ENCODE measurements around the gene AEBP1.

Gene AEBP1

DNA sequence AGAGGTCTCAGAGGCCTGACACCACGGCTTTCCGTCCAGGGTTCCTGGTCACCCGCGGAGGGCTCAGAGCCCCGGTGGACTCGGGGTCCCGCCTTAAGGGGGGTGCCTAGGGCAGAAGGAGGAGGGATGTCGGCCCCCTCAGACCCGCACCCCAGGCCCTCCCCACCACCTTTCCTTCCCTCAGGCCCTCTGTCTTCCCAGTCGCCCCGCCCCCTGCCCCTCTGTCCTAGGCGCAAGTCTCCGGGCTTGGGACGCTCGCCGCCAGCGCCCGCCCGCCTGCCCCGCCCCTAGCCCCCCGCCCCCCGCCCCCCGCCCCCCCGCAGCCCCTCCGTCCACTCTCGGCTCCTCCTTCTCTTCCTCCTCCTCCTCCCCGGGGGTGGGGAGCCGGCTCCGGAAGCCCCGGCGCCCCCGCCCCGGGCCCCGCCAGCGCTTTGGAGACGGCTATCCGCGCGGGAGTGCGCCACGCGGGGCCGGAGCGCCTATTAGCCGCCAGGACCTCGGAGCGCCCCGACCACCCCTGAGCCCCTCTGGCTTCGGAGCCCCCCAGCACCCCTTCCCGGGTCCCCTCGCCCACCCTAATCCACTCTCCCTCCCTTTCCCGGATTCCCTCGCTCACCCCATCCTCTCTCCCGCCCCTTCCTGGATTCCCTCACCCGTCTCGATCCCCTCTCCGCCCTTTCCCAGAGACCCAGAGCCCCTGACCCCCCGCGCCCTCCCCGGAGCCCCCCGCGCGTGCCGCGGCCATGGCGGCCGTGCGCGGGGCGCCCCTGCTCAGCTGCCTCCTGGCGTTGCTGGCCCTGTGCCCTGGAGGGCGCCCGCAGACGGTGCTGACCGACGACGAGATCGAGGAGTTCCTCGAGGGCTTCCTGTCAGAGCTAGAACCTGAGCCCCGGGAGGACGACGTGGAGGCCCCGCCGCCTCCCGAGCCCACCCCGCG, at the start of gene AEBP1:
Gene AEBP1, plus strand, starts transcription at position 423 of the 937 bp plus-strand sequence. Its CDS starts 321 bp downstream, at position 744.
- DNase-seq (ENCODE audit: low spot score), result peak; percentile 37

DNA sequence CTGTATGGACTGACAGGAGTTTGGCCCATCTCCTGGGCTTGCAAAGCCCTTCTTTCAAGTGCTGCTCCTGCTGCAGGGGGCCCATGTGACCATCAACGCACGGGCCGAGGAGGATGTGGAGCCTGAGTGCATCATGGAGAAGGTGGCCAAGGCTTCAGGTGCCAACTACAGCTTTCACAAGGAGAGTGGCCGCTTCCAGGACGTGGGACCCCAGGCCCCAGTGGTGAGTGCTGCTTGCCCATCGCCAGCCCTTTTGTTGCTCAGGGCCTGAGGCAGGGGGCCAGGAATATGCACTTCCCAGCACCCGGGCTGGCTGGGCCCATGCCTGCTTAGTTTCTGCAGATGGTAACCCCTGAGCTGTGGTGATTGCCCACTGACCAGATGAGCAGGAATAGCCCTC, 47.5 kb upstream of the AEBP1 start:
- DNase-seq (ENCODE audit: low spot score), result no peak

DNA sequence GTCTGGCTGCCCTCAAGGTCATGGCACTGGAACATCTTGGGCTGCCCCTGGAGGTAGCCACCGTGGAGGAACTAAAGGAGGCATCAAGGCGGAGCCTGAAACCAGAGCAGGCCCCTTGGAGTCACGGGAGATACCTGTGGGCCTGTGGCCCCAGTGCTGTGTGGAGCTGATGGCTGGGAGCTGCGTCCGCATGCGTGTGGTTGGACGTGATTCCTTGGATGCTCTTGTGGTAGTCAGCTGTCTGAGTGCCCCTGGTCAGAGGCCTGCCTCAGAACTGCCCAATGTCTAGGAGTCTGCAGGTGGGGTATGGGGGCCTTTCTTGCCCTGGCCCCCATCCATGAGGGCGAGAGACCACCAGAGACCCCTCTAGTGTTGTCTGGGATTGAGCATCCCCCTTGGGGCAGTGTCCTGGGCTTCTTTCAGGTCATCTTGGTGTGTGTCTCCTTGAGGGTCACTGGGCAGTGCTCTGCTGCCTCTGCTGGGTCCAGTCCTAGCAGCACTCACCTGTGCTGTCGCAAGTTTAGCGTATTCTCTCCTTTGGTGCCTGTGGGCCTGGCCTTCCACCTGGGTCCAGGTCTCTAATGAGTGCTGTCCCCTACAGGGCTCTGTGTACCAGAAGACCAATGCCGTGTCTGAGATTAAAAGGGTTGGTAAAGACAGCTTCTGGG, 46.8 kb upstream of the AEBP1 start:
- DNase-seq (ENCODE audit: low spot score), result no peak

DNA sequence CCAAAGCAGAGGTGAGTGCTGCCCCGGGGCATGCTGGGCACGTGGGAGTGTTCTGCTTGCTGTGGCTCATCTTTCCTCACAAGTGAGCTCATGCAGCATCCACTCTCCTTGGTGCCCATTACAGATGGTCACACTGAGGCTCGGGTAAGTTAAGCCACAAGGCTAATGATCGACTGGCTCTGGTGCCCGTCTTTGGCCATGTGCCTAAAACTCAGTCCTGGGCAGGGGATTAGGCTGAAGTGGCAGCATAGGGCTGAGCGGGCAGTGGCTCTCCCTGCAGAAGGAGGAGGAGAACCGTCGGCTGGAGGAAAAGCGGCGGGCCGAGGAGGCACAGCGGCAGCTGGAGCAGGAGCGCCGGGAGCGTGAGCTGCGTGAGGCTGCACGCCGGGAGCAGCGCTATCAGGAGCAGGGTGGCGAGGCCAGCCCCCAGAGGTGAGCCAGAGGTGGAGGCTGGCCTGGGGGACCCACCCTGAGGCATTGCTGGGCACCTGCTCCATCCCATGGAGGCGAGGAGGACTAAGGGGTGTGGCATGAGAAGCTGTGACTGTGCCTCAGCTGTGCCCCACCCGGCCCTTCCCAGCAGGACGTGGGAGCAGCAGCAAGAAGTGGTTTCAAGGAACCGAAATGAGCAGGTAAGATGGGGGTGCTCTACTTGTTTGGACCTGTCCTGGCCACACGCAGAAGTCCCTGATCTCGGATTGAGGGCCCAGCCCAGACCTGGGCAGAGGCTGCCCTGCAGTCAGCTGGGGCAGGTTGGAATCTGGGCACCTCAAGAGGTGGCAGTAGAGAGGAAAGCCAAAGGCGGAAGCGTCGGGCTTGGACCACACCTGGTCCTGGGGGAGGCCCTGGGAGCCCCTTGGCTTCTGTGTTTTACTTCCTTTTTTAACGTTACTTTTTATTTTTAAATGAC, 46.0 kb upstream of the AEBP1 start:
- no peak for DNase-seq (ENCODE audit: low spot score)

DNA sequence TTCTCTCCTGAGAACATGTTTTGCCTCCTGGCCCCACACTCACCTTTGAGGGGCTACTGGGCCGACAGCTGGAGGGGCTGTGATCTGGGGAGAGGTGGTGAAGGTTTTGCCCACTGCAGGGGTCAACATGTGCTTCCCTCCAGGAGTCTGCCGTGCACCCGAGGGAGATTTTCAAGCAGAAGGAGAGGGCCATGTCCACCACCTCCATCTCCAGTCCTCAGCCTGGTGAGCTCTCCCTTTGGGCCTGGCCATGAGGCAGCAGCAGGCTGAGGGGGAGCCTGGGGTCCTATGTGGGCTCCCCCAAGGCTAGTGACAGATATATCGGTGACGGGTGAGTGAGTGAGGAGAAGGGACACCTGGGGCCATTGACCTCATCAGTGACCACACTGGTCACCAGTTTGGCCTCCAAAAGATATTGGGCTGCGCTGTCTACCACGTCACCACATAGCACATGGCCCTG, 45.4 kb upstream of the AEBP1 start:
- no peak for DNase-seq (ENCODE audit: low spot score)

DNA sequence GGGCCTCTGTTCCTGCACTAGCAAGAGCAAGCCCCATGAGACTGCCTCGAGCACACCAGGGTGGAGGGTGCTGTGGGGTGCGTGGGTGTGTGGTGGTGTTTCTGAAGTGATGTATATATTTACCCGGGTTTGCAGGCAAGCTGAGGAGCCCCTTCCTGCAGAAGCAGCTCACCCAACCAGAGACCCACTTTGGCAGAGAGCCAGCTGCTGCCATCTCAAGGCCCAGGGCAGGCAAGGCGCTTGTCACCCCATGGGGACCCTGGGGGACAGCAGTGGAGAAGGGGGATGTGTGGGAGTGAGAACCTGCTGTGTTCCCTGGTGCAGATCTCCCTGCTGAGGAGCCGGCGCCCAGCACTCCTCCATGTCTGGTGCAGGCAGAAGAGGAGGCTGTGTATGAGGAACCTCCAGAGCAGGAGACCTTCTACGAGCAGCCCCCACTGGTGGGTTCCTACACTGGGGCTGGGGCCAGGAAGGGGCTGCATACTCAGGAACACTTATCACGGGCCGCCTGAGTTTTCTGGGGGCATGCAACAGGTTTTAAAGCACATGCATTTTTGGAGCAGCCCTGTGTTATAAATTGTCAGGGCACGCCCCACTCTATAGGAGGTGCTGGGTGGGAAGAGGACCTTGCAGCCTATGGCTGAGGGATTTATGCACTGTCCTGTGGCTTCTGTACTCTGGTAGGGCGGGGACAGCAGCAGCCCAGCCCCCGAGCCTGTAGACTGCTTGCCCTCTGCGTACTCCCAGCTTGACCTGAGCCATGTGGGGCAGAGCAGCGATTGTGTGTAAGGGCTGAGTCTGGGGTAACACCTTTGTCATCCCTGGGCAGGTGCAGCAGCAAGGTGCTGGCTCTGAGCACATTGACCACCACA, 44.7 kb upstream of the AEBP1 start:
- no peak for DNase-seq (ENCODE audit: low spot score)

DNA sequence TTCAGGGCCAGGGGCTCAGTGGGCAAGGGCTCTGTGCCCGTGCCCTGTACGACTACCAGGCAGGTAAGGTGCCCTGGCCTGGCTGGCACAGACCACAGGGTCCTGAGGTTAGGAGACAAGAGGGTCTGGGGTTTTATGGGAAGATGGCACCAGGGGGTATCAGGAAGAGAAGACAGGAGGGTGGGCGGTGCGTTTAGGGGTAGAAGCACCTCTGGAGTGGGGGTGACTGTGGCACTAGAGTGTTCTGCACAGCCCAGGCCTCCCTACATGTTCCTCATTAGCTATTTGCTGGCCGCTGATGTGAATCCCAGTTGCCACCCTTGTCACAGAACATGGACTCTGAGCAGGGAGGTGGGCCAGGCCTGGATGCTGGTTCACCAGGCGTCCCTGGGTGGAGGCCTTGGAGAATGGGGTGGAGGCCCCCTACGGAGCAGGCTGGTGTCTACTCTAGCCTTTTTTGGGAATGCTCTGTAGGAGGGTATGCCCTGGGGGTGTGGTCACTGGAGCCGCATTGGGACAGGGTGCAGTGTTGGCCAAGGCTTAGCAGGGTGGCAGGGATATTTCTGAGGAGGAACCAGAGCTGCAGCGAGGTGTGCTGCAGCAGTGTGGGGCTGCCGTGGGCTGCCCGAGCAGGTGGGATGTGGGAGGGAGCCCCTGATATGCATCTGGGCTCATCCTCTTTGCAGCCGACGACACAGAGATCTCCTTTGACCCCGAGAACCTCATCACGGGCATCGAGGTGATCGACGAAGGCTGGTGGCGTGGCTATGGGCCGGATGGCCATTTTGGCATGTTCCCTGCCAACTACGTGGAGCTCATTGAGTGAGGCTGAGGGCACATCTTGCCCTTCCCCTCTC, 43.8 kb upstream of the AEBP1 start:
- no peak for DNase-seq (ENCODE audit: low spot score)

DNA sequence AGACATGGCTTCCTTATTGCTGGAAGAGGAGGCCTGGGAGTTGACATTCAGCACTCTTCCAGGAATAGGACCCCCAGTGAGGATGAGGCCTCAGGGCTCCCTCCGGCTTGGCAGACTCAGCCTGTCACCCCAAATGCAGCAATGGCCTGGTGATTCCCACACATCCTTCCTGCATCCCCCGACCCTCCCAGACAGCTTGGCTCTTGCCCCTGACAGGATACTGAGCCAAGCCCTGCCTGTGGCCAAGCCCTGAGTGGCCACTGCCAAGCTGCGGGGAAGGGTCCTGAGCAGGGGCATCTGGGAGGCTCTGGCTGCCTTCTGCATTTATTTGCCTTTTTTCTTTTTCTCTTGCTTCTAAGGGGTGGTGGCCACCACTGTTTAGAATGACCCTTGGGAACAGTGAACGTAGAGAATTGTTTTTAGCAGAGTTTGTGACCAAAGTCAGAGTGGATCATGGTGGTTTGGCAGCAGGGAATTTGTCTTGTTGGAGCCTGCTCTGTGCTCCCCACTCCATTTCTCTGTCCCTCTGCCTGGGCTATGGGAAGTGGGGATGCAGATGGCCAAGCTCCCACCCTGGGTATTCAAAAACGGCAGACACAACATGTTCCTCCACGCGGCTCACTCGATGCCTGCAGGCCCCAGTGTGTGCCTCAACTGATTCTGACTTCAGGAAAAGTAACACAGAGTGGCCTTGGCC, 43.0 kb upstream of the AEBP1 start:
- no peak for DNase-seq (ENCODE audit: low spot score)

DNA sequence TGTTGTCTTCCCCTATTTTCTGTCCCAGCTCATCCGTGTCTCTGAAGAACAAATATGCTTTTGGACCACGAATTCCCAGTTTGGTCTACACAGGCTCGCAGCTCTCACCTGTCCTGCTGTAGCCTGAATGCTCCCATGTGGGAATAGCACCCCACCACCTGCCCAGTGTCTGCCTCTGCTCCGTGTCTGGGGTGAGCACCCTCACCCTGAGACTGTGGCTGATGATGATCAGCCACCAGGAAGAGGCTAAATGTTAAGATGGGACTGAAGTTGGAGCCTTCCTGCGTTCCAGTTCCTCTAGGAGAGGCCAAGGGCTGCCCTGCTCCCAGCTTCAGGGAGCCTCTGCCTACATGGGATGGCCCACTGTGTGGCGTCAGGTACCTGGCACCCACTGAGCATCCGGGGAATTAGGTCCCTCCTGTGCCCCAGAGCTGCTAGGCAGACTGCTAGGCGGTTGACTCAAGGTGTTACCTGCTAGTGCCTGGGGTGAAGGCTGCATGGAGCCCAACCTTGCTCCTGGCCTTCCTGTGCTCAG, 42.4 kb upstream of the AEBP1 start:
- DNase-seq (ENCODE audit: low spot score), result no peak

DNA sequence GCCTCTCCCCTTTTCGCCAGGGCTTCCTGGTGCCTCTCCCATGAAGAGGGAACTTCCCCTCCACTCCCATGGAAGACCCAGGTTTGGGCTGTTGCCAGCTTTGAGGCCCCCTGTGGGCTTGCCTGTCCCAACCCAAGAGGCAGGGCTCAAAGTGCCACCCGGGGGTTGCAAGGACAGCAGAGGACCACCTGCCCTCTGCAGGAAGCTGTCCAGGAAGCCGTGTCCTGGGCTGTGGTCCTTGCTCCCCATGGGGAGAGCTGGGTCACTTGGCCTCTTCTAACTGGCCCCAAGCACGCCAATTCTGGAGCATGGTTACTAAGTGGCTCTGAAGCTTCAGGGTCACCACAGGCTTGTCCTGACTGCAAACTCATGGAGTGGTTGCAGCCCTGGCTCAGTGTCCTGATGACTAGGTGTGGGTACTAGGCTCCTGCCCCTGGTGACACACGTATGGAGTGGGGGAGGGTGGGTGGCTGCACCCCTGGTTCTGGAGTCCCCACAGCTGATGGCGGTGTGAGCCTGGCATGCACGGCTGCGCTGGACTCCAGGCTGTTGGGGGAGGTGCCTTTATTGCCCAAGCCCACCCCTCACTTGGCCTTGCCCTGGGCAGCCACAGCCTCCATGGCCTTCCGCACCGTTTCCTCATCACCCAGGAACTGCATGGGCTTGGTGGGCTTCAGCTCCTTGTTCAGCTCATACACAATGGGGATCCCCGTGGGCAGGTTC, 41.8 kb upstream of the AEBP1 start:
- no peak for DNase-seq (ENCODE audit: low spot score)

DNA sequence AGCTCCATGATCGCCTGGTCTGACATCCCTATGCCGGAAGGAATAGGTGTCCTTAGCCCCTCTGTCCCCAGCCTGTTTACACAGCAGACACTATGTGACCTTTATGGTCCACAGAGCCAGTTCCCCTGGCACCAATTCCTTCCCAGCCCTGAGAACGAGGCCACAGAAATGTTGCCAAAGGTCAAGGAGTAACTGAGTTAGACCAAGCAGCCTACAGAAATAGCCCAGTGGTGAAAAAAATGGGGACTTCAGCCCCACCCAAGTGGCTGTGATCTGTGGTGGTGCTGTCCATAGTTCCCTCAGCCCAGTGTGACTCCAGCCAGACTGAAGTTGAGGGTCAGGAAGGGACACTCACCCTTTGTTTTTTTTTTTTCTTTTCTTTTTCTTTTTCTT, 41.2 kb upstream of the AEBP1 start:
- DNase-seq (ENCODE audit: low spot score), result no peak

DNA sequence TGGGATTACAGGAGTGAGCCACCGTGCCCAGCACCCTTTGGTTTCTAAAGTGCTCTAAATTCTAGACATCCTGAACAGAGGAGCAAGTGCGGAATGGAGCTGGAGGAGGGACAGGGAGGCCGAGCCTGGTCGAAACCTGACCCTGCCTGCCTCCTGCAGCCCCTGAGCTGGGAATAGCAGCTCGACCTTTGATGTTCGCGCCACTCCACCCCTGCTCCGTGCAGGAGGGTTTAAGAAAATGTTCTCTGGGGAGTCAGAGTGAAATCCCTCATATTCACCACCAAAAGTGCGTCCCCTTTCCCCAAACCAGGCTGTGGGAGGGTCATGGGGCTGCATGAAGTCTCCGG, 40.6 kb upstream of the AEBP1 start:
- no peak for DNase-seq (ENCODE audit: low spot score)

DNA sequence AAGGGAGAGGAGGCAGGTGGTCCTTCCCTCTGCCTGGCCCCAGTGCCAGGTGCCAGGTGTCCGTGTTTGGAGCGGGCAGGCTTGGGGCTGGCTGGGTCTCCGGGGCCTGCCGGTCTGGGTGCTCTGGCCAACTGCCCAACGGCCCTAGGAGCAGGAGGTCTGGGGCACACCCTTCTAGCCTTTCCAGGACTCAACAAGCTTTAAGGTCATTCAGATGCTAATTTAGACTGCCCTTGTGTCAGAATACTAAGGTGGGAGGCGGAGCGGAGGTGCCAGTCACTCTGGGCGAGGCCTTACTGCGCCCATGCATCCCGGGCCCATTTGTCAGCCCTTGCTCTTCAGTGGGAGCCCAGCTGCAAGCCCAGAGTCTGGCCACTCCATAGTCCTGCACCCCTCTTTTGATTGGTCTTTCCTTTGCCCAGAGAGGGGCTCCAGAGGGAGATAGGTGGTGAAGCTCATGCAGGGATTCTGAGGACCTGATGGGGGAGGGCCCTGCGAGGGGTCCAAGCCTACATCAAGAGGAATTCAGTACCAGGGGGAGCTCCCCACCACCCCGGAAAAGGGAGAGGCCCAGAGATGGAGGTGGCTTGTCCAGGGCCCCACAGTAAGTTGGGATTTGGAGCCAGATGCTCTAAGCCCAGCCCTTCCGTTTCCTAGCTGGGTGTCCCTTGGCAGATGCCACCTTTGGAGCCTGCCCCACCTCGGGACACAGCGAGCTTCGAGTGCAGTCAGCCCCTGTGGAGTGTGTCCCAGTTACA, 40.1 kb upstream of the AEBP1 start:
- DNase-seq (ENCODE audit: low spot score), result no peak

DNA sequence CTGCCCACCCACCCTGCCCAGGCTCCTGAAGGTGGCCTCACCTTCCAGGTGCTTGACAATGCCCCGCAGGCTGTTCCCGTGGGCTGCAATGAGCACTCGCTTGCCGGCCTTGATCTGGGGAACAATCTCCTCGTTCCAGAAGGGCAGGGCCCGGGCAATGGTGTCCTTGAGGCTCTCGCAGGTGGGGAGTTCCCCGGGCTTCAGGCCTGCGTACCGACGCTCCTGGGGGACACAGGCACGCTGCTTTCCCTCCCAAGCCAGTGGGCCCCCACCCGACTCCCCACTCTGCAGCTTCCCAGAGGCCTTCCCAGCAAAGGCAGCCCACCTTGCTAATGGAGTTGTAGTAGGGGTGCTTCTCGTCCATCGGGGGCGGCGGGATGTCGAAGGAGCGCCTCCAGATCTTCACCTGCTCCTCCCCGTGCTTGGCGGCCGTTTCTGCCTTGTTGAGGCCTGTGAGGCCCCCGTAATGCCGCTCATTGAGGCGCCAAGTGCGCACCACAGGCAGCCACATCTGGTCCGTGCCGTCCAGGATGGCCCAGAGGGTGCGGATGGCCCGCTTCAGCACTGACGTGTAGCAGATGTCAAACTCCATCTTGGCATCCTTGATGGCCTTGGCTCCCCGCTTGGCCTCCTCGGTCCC, 39.2 kb upstream of the AEBP1 start:
- no peak for DNase-seq (ENCODE audit: low spot score)

DNA sequence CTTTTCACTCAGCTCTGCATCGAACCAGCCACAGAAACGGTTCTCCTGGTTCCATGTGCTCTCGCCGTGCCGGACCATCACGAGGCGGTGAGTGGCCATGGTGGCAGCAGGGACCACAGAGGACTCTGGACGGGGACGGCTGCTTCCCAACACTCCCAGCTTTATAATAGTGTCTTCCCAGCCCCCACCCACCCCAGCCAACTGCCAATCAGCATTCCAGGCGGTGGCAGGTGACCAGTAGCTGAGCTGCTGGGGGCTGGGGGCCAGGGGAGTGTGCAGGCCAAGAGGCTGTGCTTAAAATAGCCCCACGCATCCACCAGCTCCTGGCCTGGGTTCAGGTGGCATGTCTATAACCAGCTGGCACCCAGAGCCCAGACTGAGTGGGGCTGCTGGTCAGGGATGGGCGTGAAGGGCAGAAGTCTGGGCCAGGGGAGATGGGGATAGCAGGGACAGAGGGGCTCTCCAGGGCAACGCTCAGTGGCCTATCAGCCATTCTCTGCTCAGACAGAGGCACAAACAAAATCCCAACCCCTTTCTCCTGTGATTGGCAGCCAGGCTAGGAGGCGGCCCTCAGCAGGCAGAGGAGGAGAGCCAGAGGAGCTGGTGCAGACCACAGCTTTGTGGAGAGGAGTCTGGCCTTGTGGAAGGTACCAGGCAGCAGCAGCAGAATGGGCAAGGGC, 38.6 kb upstream of the AEBP1 start, which contains the start of gene PGAM2:
Gene PGAM2, minus strand, starts transcription at position 137 of the 680 bp plus-strand sequence. Its CDS starts 38 bp downstream, at position 99.
- DNase-seq (ENCODE audit: low spot score), result no peak

DNA sequence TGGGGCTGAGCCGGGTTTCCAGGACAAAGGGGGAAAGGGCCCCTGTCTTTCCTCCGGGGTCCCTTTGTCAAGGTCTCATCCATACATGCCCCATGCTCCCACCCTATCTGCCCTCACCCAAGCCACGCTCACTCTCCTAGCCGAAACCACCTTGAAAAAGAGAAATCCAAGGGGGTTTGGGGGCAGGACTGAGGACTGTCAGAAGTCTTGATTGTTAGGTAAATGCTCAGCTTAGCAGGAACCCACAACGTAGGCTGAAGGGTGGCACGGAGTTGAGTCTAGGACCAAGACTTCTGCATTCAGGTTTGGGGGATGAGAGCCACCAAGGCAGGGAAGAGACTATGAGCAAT, 38.1 kb upstream of the AEBP1 start:
- no peak for DNase-seq (ENCODE audit: low spot score)

DNA sequence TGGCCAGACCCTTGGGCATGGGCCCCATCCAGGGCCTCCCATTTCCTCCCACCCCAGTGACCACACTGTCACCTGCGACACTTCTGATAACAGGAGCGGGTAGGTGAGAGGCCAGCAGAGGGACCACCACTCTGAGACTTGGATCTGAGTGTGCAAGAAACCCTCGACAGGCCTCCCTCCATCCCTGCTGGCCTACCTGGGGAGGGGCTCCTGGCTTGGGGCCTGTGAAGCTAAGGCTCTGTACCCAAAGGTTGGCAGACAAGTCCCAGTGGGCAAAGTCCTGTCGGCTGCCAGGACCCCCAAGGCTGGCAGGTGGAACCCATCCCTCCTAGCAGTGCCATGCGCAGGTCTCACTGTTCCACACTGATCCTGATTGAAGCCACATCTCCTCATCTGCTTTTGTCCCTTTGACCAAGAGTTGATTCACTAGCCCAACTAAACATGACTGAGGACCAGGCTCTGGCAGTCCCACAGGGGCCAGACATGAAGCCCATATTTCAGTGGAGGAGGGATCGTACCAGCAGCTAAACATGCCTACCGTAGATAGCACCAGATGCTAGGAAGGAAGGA, 37.6 kb upstream of the AEBP1 start:
- DNase-seq (ENCODE audit: low spot score), result no peak

Data from kidney capillary endothelial cell (primary cell).